ENCODE measurements around the gene IMPDH1.

DNA sequence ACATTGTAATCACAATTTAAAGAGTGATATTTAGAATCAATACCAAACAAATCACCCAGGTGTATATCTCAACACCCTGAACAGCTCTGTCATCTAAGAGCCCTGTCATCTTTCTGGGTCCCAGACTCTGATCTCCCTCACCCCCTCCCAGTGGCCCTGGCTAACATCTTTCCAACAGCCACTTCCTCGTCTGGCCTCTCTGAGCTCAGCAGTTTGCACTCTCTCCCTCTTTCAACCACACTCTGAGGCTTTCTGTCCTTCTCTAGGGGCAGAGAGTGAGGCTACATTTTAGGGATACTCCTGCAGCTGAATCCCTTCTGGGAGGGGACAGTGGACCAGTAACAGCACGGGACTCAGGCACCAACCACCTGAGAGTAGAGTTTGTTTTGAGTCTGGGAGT is 31.1 kb downstream of the IMPDH1 start:
- TF ChIP-seq POLR2AphosphoS5 (IDR thresholded peaks at IDR 0.05; ENCODE audit: borderline replicate concordance, low read depth, low read length) (no peak), EZH2 (IDR thresholded peaks at IDR 0.05) (no peak), FOXP2 (optimal IDR thresholded peaks at IDR 0.05; ENCODE audit: control extremely low read depth, extremely low read length, insufficient read depth) (no peak)
